ENCODE results near the gene ELK4. TPM values are rescaled to one million over a fixed set of nuclear protein-coding genes. Genes with fewer than 3 reads are reported as not detected.
A peak's percentile ranks its signal among the peaks of the same experiment; 100 is the strongest.

The ELK4 gene
- total RNA-seq, 6 experiments from 2014 or later: 15.1 to 39.2 (median 26.9) TPM

DNA sequence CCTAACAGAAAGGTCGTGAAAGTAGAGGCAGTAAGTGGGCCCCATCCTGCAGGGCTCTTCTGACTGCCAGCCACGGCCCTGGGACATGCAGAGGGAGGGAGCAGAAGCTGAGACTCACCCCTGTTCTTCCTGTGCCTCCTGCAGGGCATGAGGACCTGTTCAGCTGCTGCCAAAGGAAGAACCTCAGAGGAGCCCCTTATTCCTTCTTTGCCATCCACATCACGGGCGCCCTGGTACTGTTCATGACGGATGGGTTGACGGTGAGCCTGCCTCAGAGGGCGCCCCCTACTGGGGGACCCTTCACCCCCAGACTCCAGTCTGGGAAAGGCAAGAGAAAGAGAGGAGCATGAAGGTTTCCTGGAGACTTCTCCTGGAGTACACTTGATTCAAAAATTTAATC is 47.1 kb downstream of the ELK4 start:
- Histone ChIP-seq H3K36me3 (no peaks in the 10 kb centered on the region), H3K9me3 (no peaks in the 10 kb centered on the region), H3K27me3 (no peaks in the 10 kb centered on the region), H3K4me1 (peaks cover 0 to 2% (median 0%) of the 10 kb centered on the region in 4 donors), H3K4me3 (no peak overlapping the region), H3K27ac (no peak overlapping the region)
- DNase-seq (peak in 1 of 3 donors; percentile 36), ATAC-seq (no peak)
- intact Hi-C loops (cut with DNase I): loop anchor here in 1 of 2 donors (5.0 kb wide), 1 partner anchor 73 kb away; no protein-coding TSS in a partner anchor
- no CpG with 5 or more reads among the region's 7 CpGs for WGBS (ENCODE audit: insufficient coverage, low coverage, low lambda C conversion rate, missing lambda C conversion rate)
- TF ChIP-seq, protein P1, sequence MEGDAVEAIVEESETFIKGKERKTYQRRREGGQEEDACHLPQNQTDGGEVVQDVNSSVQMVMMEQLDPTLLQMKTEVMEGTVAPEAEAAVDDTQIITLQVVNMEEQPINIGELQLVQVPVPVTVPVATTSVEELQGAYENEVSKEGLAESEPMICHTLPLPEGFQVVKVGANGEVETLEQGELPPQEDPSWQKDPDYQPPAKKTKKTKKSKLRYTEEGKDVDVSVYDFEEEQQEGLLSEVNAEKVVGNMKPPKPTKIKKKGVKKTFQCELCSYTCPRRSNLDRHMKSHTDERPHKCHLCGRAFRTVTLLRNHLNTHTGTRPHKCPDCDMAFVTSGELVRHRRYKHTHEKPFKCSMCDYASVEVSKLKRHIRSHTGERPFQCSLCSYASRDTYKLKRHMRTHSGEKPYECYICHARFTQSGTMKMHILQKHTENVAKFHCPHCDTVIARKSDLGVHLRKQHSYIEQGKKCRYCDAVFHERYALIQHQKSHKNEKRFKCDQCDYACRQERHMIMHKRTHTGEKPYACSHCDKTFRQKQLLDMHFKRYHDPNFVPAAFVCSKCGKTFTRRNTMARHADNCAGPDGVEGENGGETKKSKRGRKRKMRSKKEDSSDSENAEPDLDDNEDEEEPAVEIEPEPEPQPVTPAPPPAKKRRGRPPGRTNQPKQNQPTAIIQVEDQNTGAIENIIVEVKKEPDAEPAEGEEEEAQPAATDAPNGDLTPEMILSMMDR (IDR thresholded peaks at IDR 0.05): peak in 3 of 4 donors; percentile 5 to 28 (median 20)
- no peak for TF ChIP-seq POLR2A (IDR thresholded peaks at IDR 0.05)

DNA sequence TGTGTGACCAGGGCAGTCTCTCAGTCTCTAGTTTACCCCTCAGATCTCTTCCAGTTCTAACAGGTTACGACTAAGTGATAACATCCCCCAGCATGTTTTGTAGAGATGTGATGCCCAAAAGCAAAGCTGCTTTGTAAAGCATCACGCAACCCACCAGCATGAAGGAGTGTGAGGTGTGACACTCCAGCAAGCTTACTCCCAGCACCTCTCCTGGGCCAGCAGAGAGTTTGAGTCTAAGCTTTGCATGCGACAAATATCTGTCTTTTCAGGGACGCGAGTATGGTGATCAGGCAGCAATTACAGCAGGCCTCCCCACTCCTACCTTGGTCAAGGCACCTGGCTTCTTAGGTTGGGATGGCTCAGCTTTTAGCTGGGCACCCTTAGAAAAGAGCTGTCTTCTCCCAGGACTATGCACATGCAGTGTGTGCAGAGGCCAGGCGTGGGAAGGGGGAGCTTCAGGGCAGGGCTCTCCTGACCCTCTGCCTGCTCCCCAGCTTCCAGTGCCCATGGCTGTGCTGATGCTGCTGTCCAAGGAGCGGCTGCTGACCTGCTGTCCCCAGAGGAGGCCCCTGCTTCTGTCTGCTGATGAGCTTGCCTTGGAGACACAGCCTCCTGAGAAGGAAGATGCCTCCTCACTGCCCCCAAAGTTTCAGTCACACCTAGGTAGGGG is 48.2 kb downstream of the ELK4 start:
- Histone ChIP-seq H3K27ac (no peak overlapping the region), H3K4me1 (peaks cover 0 to 2% (median 0%) of the 10 kb centered on the region in 4 donors), H3K4me3 (no peak overlapping the region), H3K36me3 (no peaks in the 10 kb centered on the region), H3K27me3 (no peaks in the 10 kb centered on the region), H3K9me3 (no peaks in the 10 kb centered on the region)
- DNase-seq (peak in 1 of 3 donors; percentile 35), ATAC-seq (no peak)
- TF ChIP-seq, protein P1 (IDR thresholded peaks at IDR 0.05): no peak
- TF ChIP-seq POLR2A (IDR thresholded peaks at IDR 0.05): no peak
- intact Hi-C loops (cut with DNase I): no loop called here
- WGBS (ENCODE audit: insufficient coverage, low coverage, low lambda C conversion rate, missing lambda C conversion rate): 89% methylated on average over 4 of the region's 7 CpGs

DNA sequence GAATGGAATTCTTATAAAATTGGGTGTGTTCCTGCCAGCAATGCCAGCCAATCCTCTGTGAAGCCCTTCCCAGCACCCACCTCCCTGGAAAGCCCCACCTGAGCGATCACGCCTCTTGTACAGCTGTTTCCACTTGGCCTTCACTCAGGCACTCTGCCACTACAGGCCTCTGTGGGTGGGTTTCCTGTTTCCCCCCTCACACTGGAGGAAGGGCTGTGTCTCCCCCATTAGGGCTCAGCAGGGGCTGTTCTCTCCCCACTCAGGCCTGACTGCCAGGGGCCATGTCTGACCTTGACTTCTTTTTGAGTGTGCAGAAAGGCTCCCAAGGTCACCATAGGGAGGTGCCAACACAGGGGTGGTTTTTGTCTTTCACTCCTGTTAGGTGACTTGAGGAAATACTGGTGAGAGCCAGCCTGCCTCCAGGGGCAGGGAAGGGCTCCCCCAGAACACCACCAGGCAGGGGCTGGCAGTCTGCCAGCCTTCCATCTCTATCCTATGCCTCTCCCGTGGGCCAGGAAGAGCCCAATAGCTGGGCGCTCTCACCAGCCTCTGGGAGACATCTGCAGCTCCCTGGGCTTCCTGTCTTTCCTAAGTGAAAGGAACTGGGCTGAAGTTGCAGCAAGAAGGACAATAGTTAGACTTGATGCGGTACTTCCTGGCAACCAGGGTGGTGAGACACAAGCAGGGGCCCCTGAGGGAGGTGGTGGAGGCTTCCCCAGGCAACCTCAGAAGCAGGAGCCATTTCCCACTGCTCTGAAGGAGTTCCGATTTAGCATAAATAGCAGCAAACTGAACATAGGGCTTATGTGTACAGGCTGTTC is 49.1 kb downstream of the ELK4 start:
- Histone ChIP-seq H3K36me3 (no peaks in the 10 kb centered on the region), H3K9me3 (no peaks in the 10 kb centered on the region), H3K27me3 (no peaks in the 10 kb centered on the region), H3K4me3 (no peak overlapping the region), H3K4me1 (peaks cover 0 to 2% (median 0%) of the 10 kb centered on the region in 4 donors), H3K27ac (no peak overlapping the region)
- intact Hi-C loops (cut with DNase I): no loop called here
- DNase-seq: peak in 1 of 3 donors; percentile 39
- ATAC-seq: no peak
- TF ChIP-seq, protein P1 (IDR thresholded peaks at IDR 0.05): no peak
- TF ChIP-seq POLR2A (IDR thresholded peaks at IDR 0.05): no peak
- WGBS (ENCODE audit: insufficient coverage, low coverage, low lambda C conversion rate, missing lambda C conversion rate): 37% methylated on average over 2 of the region's 6 CpGs

DNA sequence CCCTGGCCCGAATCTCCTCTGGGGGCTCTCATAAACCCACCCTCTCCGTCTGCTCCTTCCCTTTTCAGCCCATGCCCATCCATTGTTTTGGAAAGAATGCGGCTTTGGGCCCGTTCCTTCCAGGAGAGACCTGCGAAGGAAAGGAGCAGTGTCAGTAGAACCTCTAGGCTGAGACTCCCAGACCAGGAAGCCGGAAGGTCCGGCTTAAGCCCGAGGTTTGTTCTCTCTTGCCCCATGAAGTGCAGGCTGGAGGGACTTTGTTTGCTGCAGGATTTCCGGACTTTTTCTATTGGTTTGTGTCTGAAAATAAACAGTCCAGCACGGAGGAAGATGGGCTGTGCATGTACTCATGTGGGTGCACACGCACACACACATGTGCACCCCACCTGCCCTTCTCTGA is 49.8 kb downstream of the ELK4 start:
- Histone ChIP-seq H3K4me1 (peaks cover 0 to 2% (median 0%) of the 10 kb centered on the region in 4 donors), H3K9me3 (no peaks in the 10 kb centered on the region), H3K27ac (no peak overlapping the region), H3K4me3 (no peak overlapping the region), H3K27me3 (no peaks in the 10 kb centered on the region), H3K36me3 (no peaks in the 10 kb centered on the region)
- WGBS (ENCODE audit: insufficient coverage, low coverage, low lambda C conversion rate, missing lambda C conversion rate): 63% methylated on average over 2 of the region's 11 CpGs
- intact Hi-C loops (cut with DNase I): no loop called here
- TF ChIP-seq, protein P1 (IDR thresholded peaks at IDR 0.05): no peak
- TF ChIP-seq POLR2A (IDR thresholded peaks at IDR 0.05): no peak
- DNase-seq (peak in 1 of 3 donors; percentile 21), ATAC-seq (no peak)
